NCI-H187 (cell line): Measurements from ENCODE around the gene RUSC2.
"Not testable (repeated sequence)": the region's sequence is repeated elsewhere in the genome, so short reads cannot be mapped to it uniquely, and the experiment has no call there.

ENCODE experiments used
- DNase-seq, 2 experiments: peaks; one replicate each; lab custom pipeline; 2025; lab: John Stamatoyannopoulos, UW

RUSC2 gene

GRCh38 chr9:35495984-35496383 lies 6.1 kb downstream of the RUSC2 start:
- no peak for DNase-seq

- not testable (repeated sequence) for DNase-seq
Measured at GRCh38 chr9:35498245-35498644, 8.3 kb downstream of the RUSC2 start.

- no peak for DNase-seq
Measured at GRCh38 chr9:35499029-35499700, 9.3 kb downstream of the RUSC2 start.

GRCh38 chr9:35499701-35500030 lies 9.8 kb downstream of the RUSC2 start:
- DNase-seq = no peak

- DNase-seq = no peak
Measured at GRCh38 chr9:35500130-35500748, 10.3 kb downstream of the RUSC2 start.

- no peak for DNase-seq
Measured at GRCh38 chr9:35501946-35502345, 12.0 kb downstream of the RUSC2 start.

- no peak for DNase-seq
Measured at GRCh38 chr9:35506359-35506758, 16.4 kb downstream of the RUSC2 start.

- DNase-seq = no peak
Measured at GRCh38 chr9:35508069-35508468, 18.2 kb downstream of the RUSC2 start.

- no peak for DNase-seq
Measured at GRCh38 chr9:35510383-35510753, 20.5 kb downstream of the RUSC2 start.

GRCh38 chr9:35510754-35511428 lies 21.0 kb downstream of the RUSC2 start:
- DNase-seq = no peak

- DNase-seq = no peak
Measured at GRCh38 chr9:35511453-35511852, 21.5 kb downstream of the RUSC2 start.

GRCh38 chr9:35515766-35516165 lies 25.9 kb downstream of the RUSC2 start:
- DNase-seq = no peak

GRCh38 chr9:35516479-35516878 lies 26.6 kb downstream of the RUSC2 start:
- DNase-seq = no peak

- DNase-seq = no peak
Measured at GRCh38 chr9:35517131-35517530, 27.2 kb downstream of the RUSC2 start.

- no peak for DNase-seq
Measured at GRCh38 chr9:35517552-35518224, 27.8 kb downstream of the RUSC2 start.

GRCh38 chr9:35518225-35518821 lies 28.4 kb downstream of the RUSC2 start:
- no peak for DNase-seq

GRCh38 chr9:35518981-35519679 lies 29.2 kb downstream of the RUSC2 start:
- no peak for DNase-seq

- no peak for DNase-seq
Measured at GRCh38 chr9:35519692-35520363, 29.9 kb downstream of the RUSC2 start.

GRCh38 chr9:35520364-35520710 lies 30.4 kb downstream of the RUSC2 start:
- DNase-seq = no peak

- DNase-seq = no peak
Measured at GRCh38 chr9:35521708-35522107, 31.8 kb downstream of the RUSC2 start.

- no peak for DNase-seq
Measured at GRCh38 chr9:35522187-35522586, 32.3 kb downstream of the RUSC2 start.

- no peak for DNase-seq
Measured at GRCh38 chr9:35522700-35523099, 32.8 kb downstream of the RUSC2 start.
